Liver (tissue), 9 donors: ENCODE data around the gene FRYL. TPM values are rescaled to one million over a fixed set of nuclear protein-coding genes. Genes with fewer than 3 reads are reported as not detected.
A peak's percentile ranks its signal among the peaks of the same experiment; 100 is the strongest.

Experiments used
- DNase-seq: peaks from one replicate; pipeline ENCODE4 v3.0.0-alpha.2; 2017; ENCODE audit warnings: low spot score
- H3K27ac ChIP-seq, 2 donors: one replicate each; pipeline ENCODE4 v1.7.0; 2013; ENCODE audit warnings: inconsistent platforms in 2 of 2, low read length in 2 of 2, control low read depth in 1 of 2, low read depth in 1 of 2, mild to moderate bottlenecking in 1 of 2
- H3K27me3 ChIP-seq, 4 donors: one replicate each; pipeline versions ENCODE4 v1.6.1 to v1.7.0; 2013; ENCODE audit warnings: low read length in 3 of 4, inconsistent platforms in 1 of 4, mild to moderate bottlenecking in 1 of 4, moderate library complexity in 1 of 4; ENCODE audit not compliant: control insufficient read depth in 4 of 4, insufficient read depth in 4 of 4
- H3K36me3 ChIP-seq, 4 donors: one replicate each; pipeline versions ENCODE4 v1.6.1 to v1.7.0; 2013; ENCODE audit warnings: low read length in 3 of 4, mild to moderate bottlenecking in 3 of 4, low read depth in 1 of 4, moderate library complexity in 1 of 4; ENCODE audit not compliant: control insufficient read depth in 4 of 4, insufficient read depth in 3 of 4
- H3K4me1 ChIP-seq, 4 donors: one replicate each; pipeline versions ENCODE4 v1.6.1 to v1.7.0; 2013; ENCODE audit warnings: low read length in 3 of 4, mild to moderate bottlenecking in 3 of 4, moderate library complexity in 1 of 4; ENCODE audit not compliant: control insufficient read depth in 4 of 4, insufficient read depth in 4 of 4
- H3K4me3 ChIP-seq, 3 donors: one replicate each; pipeline versions ENCODE4 v1.6.1 to v1.7.0; 2013; ENCODE audit warnings: low read length in 3 of 3, control low read depth in 1 of 3, low read depth in 1 of 3, mild to moderate bottlenecking in 1 of 3
- H3K9ac ChIP-seq, 2 donors: one replicate each; pipeline ENCODE4 v1.7.0; 2013; ENCODE audit warnings: low read length in 2 of 2, mild to moderate bottlenecking in 2 of 2, moderate library complexity in 2 of 2, control low read depth in 1 of 2, low read depth in 1 of 2
- H3K9me3 ChIP-seq, 4 donors: one replicate each; pipeline versions ENCODE4 v1.6.1 to v1.7.0; 2013; ENCODE audit warnings: low read length in 3 of 4; ENCODE audit not compliant: control insufficient read depth in 4 of 4
- EGR1 ChIP-seq, 2 donors: IDR thresholded peaks; 2 replicates each; pipeline ENCODE4 v1.6.1; 2016 to 2018; ENCODE audit warnings: antibody characterized with exemption in 2 of 2, low read depth in 2 of 2
- FOXA1 ChIP-seq: IDR thresholded peaks from 2 replicates; pipeline ENCODE4 v1.6.1; 2016; ENCODE audit warnings: antibody characterized with exemption
- FOXA2 ChIP-seq: IDR thresholded peaks from 2 replicates; pipeline ENCODE4 v1.6.1; 2016; ENCODE audit warnings: antibody characterized with exemption
- GABPA ChIP-seq, 2 donors: IDR thresholded peaks in 1 of 2; conservative IDR thresholded peaks in 1 of 2; 2 replicates each; pipeline ENCODE4 v1.6.1; 2016; ENCODE audit warnings: antibody characterized with exemption in 2 of 2, mild to moderate bottlenecking in 1 of 2, moderate library complexity in 1 of 2
- HNF4A ChIP-seq, 2 donors: conservative IDR thresholded peaks; 2 replicates each; pipeline ENCODE4 v1.6.1; 2016; ENCODE audit warnings: antibody characterized with exemption in 2 of 2, mild to moderate bottlenecking in 2 of 2
- HNF4G ChIP-seq: IDR thresholded peaks from 2 replicates; pipeline ENCODE4 v1.6.1; 2016; ENCODE audit warnings: antibody characterized with exemption
- JUND ChIP-seq, 2 donors: IDR thresholded peaks; 2 replicates each; pipeline ENCODE4 v1.6.1; 2016; ENCODE audit warnings: antibody characterized with exemption in 2 of 2
- NR2F2 ChIP-seq: IDR thresholded peaks from 2 replicates; pipeline ENCODE4 v1.6.1; 2016; ENCODE audit warnings: antibody characterized with exemption
- RAD21 ChIP-seq, 2 donors: IDR thresholded peaks; 2 replicates each; pipeline ENCODE4 v1.6.1; 2016; ENCODE audit warnings: antibody characterized with exemption in 2 of 2, mild to moderate bottlenecking in 2 of 2
- RXRA ChIP-seq, 2 donors: IDR thresholded peaks; 2 replicates each; pipeline ENCODE4 v1.6.1; 2017 to 2018; ENCODE audit warnings: antibody characterized with exemption in 2 of 2, mild to moderate bottlenecking in 1 of 2
- SP1 ChIP-seq: IDR thresholded peaks from 2 replicates; pipeline ENCODE4 v1.6.1; 2018; ENCODE audit warnings: antibody characterized with exemption, mild to moderate bottlenecking
- TAF1 ChIP-seq: conservative IDR thresholded peaks from 2 replicates; pipeline ENCODE4 v1.6.1; 2016; ENCODE audit warnings: antibody characterized with exemption, mild to moderate bottlenecking
- YY1 ChIP-seq: IDR thresholded peaks from 2 replicates; pipeline ENCODE4 v1.6.1; 2016; ENCODE audit warnings: antibody characterized with exemption, mild to moderate bottlenecking
- WGBS: extraction: QIAGEN DNeasy Blood & Tissue Kit; methylation state at CpG from one replicate; pipeline ENCODE4 v1.1.7; 2013; 5-methylcytosine and 5-hydroxymethylcytosine counted together
- polyA plus RNA-seq, 2 donors: library from polyadenylated mRNA; stranded (reverse) in 1 of 2; unstranded in 1 of 2; fragments of 200-250 nt in 1 of 2; fragments of >200 nt in 1 of 2; fragmentation: Nextera tagmentation in 1 of 2; extraction: Ambion mirVana in 1 of 2; gene quantifications; one replicate each; pipeline versions ENCODE4 v1.2.1 to v1.2.3, GENCODE V29; 2013 to 2015
- total RNA-seq, 2 donors: library from RNA; depleted of rRNA; stranded (reverse); fragments of >200 nt; gene quantifications; one replicate each; pipeline ENCODE4 v1.2.3, GENCODE V29; 2014
- TF ChIP-seq, protein P1 (sequence below): IDR thresholded peaks from 2 replicates; pipeline ENCODE4 v1.6.1; 2016; ENCODE audit warnings: antibody characterized with exemption
- TF ChIP-seq, protein P2 (sequence below): IDR thresholded peaks from 2 replicates; pipeline ENCODE4 v1.6.1; 2016; ENCODE audit warnings: antibody characterized with exemption, mild to moderate bottlenecking
- TF ChIP-seq, protein P3 (sequence below): fragments of 150-350 bp; IDR thresholded peaks from 2 replicates; pipeline ENCODE4 v1.5.1; 2017; ENCODE audit warnings: improper control_type of control experiment, low read depth, low read length; ENCODE audit not compliant: missing input control
- TF ChIP-seq, protein P4 (sequence below): IDR thresholded peaks from 2 replicates; pipeline ENCODE4 v1.6.1; 2016; ENCODE audit warnings: antibody characterized with exemption
- TF ChIP-seq, protein P5 (sequence below): IDR thresholded peaks from 2 replicates; pipeline ENCODE4 v1.6.1; 2016; ENCODE audit warnings: antibody characterized with exemption
- donor health status: healthy.
- donor health status: healthy.
- donor health status: healthy.
- donor health status: healthy.
- donor health status: healthy.

The FRYL gene
- total and polyA plus RNA-seq, 4 donors, result 5.3 to 79.0 (median 27.2) TPM

DNA sequence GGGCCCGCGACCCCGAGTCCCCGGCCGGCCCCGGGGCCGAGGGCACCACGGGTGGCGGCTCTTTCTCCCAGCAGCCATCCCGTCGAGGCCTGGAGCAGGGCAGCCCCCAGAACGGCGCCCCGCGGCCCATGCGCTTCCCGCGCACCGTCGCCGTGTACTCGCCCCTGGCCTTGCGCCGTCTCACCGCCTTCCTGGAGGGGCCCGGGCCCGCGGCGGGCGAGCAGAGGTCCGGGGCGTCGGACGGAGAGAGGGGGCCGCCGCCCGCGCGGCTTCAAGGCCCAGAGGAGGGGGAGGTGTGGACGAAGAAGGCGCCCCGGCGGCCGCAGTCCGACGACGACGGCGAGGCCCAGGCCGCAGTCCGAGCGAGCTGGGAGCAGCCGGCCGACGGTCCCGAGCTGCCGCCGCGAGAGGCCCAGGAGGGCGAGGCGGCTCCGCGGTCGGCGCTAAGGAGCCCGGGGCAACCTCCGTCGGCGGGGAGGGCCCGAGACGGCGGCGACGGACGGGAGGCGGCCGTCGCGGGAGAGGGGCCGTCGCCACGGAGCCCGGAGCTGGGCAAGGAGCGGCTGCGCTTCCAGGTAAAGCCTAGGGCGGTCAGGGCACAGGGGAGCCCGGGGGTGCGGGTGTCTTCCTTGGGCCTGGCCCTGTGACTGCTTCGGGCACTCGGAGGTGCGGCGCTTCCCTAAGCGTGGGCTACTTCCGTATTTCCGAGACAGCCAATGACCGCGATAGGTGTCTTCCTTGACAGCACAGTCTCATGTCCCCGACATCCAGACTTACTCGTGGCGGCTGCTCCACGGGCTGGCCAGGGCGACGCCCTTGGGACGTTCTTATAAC is 289.2 kb downstream of the FRYL start:
- H3K9me3 ChIP-seq, result peaks cover 0 to 11% (median 5%) of the 10 kb centered on the region in 4 donors
- no peak overlapping the region for H3K9ac ChIP-seq
- no peak overlapping the region for H3K27ac ChIP-seq
- 21% methylated on average over 104 of the region's 104 CpGs for WGBS
- no peak for DNase-seq
- TF ChIP-seq, protein P1, sequence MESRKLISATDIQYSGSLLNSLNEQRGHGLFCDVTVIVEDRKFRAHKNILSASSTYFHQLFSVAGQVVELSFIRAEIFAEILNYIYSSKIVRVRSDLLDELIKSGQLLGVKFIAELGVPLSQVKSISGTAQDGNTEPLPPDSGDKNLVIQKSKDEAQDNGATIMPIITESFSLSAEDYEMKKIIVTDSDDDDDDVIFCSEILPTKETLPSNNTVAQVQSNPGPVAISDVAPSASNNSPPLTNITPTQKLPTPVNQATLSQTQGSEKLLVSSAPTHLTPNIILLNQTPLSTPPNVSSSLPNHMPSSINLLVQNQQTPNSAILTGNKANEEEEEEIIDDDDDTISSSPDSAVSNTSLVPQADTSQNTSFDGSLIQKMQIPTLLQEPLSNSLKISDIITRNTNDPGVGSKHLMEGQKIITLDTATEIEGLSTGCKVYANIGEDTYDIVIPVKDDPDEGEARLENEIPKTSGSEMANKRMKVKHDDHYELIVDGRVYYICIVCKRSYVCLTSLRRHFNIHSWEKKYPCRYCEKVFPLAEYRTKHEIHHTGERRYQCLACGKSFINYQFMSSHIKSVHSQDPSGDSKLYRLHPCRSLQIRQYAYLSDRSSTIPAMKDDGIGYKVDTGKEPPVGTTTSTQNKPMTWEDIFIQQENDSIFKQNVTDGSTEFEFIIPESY, result no peak
- TF ChIP-seq RXRA (IDR thresholded peaks at IDR 0.05) (no peak), SP1 (no peak), EGR1 (IDR thresholded peaks at IDR 0.05; ENCODE audit: low read depth in 2 of 2) (no peak), FOXA2 (no peak), JUND (IDR thresholded peaks at IDR 0.05) (no peak), GABPA (IDR thresholded peaks at IDR 0.05 in 1 of 2, conservative IDR thresholded peaks at IDR 0.05 in 1 of 2) (no peak), RAD21 (IDR thresholded peaks at IDR 0.05) (no peak), FOXA1 (no peak), TAF1 (no peak), HNF4A (conservative IDR thresholded peaks at IDR 0.05) (no peak), NR2F2 (no peak), HNF4G (no peak), YY1 (no peak)
- TF ChIP-seq, protein P2, sequence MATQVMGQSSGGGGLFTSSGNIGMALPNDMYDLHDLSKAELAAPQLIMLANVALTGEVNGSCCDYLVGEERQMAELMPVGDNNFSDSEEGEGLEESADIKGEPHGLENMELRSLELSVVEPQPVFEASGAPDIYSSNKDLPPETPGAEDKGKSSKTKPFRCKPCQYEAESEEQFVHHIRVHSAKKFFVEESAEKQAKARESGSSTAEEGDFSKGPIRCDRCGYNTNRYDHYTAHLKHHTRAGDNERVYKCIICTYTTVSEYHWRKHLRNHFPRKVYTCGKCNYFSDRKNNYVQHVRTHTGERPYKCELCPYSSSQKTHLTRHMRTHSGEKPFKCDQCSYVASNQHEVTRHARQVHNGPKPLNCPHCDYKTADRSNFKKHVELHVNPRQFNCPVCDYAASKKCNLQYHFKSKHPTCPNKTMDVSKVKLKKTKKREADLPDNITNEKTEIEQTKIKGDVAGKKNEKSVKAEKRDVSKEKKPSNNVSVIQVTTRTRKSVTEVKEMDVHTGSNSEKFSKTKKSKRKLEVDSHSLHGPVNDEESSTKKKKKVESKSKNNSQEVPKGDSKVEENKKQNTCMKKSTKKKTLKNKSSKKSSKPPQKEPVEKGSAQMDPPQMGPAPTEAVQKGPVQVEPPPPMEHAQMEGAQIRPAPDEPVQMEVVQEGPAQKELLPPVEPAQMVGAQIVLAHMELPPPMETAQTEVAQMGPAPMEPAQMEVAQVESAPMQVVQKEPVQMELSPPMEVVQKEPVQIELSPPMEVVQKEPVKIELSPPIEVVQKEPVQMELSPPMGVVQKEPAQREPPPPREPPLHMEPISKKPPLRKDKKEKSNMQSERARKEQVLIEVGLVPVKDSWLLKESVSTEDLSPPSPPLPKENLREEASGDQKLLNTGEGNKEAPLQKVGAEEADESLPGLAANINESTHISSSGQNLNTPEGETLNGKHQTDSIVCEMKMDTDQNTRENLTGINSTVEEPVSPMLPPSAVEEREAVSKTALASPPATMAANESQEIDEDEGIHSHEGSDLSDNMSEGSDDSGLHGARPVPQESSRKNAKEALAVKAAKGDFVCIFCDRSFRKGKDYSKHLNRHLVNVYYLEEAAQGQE, result no peak
- TF ChIP-seq, protein P3, sequence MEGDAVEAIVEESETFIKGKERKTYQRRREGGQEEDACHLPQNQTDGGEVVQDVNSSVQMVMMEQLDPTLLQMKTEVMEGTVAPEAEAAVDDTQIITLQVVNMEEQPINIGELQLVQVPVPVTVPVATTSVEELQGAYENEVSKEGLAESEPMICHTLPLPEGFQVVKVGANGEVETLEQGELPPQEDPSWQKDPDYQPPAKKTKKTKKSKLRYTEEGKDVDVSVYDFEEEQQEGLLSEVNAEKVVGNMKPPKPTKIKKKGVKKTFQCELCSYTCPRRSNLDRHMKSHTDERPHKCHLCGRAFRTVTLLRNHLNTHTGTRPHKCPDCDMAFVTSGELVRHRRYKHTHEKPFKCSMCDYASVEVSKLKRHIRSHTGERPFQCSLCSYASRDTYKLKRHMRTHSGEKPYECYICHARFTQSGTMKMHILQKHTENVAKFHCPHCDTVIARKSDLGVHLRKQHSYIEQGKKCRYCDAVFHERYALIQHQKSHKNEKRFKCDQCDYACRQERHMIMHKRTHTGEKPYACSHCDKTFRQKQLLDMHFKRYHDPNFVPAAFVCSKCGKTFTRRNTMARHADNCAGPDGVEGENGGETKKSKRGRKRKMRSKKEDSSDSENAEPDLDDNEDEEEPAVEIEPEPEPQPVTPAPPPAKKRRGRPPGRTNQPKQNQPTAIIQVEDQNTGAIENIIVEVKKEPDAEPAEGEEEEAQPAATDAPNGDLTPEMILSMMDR, result no peak
- TF ChIP-seq, protein P4, sequence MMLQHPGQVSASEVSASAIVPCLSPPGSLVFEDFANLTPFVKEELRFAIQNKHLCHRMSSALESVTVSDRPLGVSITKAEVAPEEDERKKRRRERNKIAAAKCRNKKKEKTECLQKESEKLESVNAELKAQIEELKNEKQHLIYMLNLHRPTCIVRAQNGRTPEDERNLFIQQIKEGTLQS, result no peak
- TF ChIP-seq, protein P5, sequence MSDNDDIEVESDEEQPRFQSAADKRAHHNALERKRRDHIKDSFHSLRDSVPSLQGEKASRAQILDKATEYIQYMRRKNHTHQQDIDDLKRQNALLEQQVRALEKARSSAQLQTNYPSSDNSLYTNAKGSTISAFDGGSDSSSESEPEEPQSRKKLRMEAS, result no peak
- H3K4me3 ChIP-seq, result peak overlapping the region in 1 of 3 donors; percentile 38
- H3K36me3 ChIP-seq, result no peaks in the 10 kb centered on the region
- H3K4me1 ChIP-seq, result peaks cover 0 to 6% (median 5%) of the 10 kb centered on the region in 4 donors
- H3K27me3 ChIP-seq, result peaks cover 2 to 9% (median 3%) of the 10 kb centered on the region in 4 donors
